Natural killer cell treated with Interleukin-12 subunit alpha and Interleukin-12 subunit beta and Interleukin-15 and Interleukin-18, amount 100 ng/mL, for 72 hours (primary cell): ENCODE measurements around the gene CCDC200. TPM values are rescaled to one million over a fixed set of nuclear protein-coding genes. Genes with fewer than 3 reads are reported as not detected.
"Not testable (repeated sequence)": the region's sequence is repeated elsewhere in the genome, so short reads cannot be mapped to it uniquely, and the experiment has no call there.

ENCODE experiments used
- ATAC-seq, 2 donors: fragments of 150-1000 bp; cut with Tn5 transposase in 1 of 2; sonication (Bioruptor Pico), chemical (Tn5 transposase) in 1 of 2; 2 replicates each; pipeline ENCODE4 v1.10.0; 2021
- DNase-seq: peaks from one replicate; pipeline ENCODE4 v3.0.0; 2022; ENCODE audit warnings: low spot score
- H3K27ac Mint-ChIP-seq, 2 donors: 1 replicate in 1 of 2; 2 replicates in 1 of 2; pipeline ENCODE4 v1.8.0; 2022; ENCODE audit warnings: mixed read lengths in 2 of 2, mild to moderate bottlenecking in 1 of 2, moderate library complexity in 1 of 2
- H3K27me3 Mint-ChIP-seq, 2 donors: 1 replicate in 1 of 2; 2 replicates in 1 of 2; pipeline ENCODE4 v1.8.0; 2022; ENCODE audit warnings: mixed read lengths in 2 of 2
- H3K36me3 Mint-ChIP-seq: one replicate; pipeline ENCODE4 v1.8.0; 2022; ENCODE audit warnings: mixed read lengths
- H3K4me1 Mint-ChIP-seq, 2 donors: 1 replicate in 1 of 2; 2 replicates in 1 of 2; pipeline ENCODE4 v1.8.0; 2022; ENCODE audit warnings: low read depth in 2 of 2, mixed read lengths in 2 of 2, mild to moderate bottlenecking in 1 of 2
- H3K4me3 Mint-ChIP-seq: one replicate; pipeline ENCODE4 v1.8.0; 2022; ENCODE audit warnings: mixed read lengths
- H3K9me3 Mint-ChIP-seq: 2 replicates; pipeline ENCODE4 v1.8.0; 2022; ENCODE audit warnings: mixed read lengths
- total RNA-seq, 2 donors: library from RNA; stranded (reverse); gene quantifications; one replicate each; pipeline ENCODE4 v1.2.3, GENCODE V29; 2022

The CCDC200 gene
- total RNA-seq, 2 donors from 2014 or later: not detected

DNA sequence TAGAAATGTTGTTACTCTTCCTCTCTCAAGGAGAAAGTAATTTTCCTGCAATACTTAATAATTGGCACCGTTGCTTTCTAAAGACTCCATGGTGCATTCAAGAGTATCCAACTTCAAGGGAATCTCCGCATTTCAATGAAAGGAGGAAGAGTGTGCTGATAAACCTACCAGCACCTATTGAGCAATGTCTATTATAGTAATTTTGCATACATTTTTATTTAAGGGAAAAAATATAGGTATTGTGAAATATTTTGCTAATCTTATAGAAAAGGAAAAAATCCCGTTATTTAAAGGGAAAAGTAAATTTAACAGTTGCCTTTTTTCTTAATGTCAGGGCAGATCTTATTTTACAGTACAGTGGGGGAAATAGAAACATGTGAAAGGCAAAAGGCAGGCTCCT is 17.8 kb downstream of the CCDC200 start:
- DNase-seq: no peak
- Mint-ChIP-seq H3K36me3 (no peaks in the 10 kb centered on the region), H3K4me3 (peak overlapping the region; percentile 95)

DNA sequence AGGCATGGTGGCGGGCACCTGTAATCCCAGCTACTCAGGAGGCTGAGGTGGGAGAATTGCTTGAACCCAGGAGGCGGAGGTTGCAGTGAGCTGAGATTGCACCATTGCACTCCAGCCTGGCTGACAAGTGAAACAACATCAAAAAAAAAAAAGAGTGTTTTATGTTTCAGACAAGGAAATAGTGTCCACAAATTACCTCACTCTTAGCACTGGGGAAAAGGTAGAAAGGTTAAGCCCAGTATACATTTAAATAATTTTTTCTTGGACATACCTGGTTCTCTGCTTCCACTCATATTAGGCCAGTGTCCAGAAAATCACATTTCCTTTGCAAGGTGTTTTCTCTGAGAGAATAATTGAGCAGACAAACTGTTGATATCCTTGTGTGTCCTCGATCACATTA is 25.4 kb downstream of the CCDC200 start:
- H3K27me3 Mint-ChIP-seq, H3K36me3 Mint-ChIP-seq, H3K27ac Mint-ChIP-seq, H3K4me1 Mint-ChIP-seq, DNase-seq, H3K4me3 Mint-ChIP-seq, H3K9me3 Mint-ChIP-seq, ATAC-seq: not testable (repeated sequence)

More for the DNA sequence above, 17.8 kb downstream of the CCDC200 start:
- ATAC-seq: no peak
- Mint-ChIP-seq H3K27ac (peak overlapping the region; percentile 96 to 99), H3K4me1 (peaks cover 24 to 29% of the 10 kb centered on the region in 2 donors), H3K27me3 (no peaks in the 10 kb centered on the region), H3K9me3 (no peaks in the 10 kb centered on the region)

GRCh38 chr17:43200127-43200526 is 28.3 kb downstream of the CCDC200 start:
- Mint-ChIP-seq H3K4me3 (no peak overlapping the region), H3K9me3 (no peaks in the 10 kb centered on the region), H3K27me3 (no peaks in the 10 kb centered on the region), H3K4me1 (peaks cover 0 to 3% of the 10 kb centered on the region in 2 donors), H3K27ac (peak overlapping the region in 1 of 2 donors; percentile 29), H3K36me3 (peaks cover 14% of the 10 kb centered on the region)
- ATAC-seq: no peak
- DNase-seq: no peak

DNA sequence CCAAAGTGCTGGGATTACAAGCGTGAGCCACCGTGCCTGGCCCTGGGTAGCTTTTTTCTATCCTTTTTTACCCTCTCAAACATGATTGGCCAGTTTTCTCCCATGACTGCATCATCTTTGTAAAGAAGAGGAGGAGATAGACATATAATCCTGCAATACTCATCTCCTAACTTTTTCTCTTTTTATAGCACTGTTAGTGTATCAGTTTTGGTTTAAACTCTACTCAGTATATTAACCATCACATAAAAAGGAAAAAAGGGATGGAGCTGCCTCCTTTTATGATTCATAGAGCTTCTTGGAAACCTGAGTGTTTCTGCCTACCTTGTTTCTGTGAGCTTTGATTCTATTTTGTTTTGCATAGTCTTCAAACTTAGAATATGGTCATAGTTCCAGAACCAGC is 28.8 kb downstream of the CCDC200 start:
- DNase-seq: no peak
- Mint-ChIP-seq H3K9me3 (no peaks in the 10 kb centered on the region), H3K4me3 (no peak overlapping the region), H3K27me3 (no peaks in the 10 kb centered on the region), H3K27ac (peak overlapping the region in 1 of 2 donors; percentile 29), H3K36me3 (peaks cover 17% of the 10 kb centered on the region), H3K4me1 (peaks cover 0 to 3% of the 10 kb centered on the region in 2 donors)
- ATAC-seq: no peak

GRCh38 chr17:43193251-43193650 is 35.2 kb downstream of the CCDC200 start:
- H3K4me1 Mint-ChIP-seq: peaks cover 0 to 6% of the 10 kb centered on the region in 2 donors
- H3K27ac Mint-ChIP-seq: no peak overlapping the region
- peaks cover 36% of the 10 kb centered on the region for H3K36me3 Mint-ChIP-seq
- no peak for DNase-seq
- no peak overlapping the region for H3K4me3 Mint-ChIP-seq
- no peak for ATAC-seq
- H3K27me3 Mint-ChIP-seq: no peaks in the 10 kb centered on the region
- no peaks in the 10 kb centered on the region for H3K9me3 Mint-ChIP-seq

DNA sequence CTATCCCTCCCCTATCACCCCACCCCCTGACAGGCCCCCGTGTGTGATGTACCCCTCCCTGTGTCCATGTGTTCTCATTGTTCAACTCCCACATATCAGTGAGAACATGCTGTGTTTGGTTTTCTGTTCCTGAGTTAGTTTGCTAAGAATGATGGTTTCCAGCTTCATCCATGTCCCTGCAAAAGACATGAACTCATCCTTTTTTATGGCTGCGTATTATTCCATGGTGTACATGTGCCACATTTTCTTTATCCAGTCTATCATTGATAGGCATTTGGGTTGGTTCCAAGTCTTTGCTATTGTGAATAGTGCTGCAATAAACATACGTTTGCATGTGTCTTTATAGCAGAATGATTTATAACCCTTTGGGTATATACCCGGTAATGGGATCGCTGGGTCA is 41.8 kb downstream of the CCDC200 start:
- not testable (repeated sequence) for H3K4me1 Mint-ChIP-seq, H3K27ac Mint-ChIP-seq, DNase-seq, H3K9me3 Mint-ChIP-seq, ATAC-seq, H3K27me3 Mint-ChIP-seq, H3K4me3 Mint-ChIP-seq
- peaks cover 13% of the 10 kb centered on the region for H3K36me3 Mint-ChIP-seq

DNA sequence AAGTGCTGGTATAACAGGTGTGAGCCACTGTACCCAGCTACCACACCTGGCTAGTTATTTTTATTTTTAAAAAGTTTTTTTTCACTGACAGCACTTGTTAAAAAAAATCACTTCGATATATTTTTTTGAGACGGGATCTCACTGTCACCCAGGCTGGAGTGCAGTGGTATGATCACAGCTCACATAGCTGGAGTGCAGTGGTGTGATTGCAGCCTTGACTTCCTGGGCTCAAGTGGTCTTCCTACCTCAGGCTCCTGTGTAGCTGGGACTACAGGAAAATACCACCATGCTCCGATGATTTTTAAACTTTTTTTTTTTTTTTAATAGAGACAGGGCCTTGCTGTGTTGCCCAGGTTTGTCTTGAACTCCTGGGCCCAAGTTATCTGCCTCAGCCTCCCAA is 44.5 kb downstream of the CCDC200 start:
- peaks cover 4% of the 10 kb centered on the region for H3K36me3 Mint-ChIP-seq
- H3K9me3 Mint-ChIP-seq: no peaks in the 10 kb centered on the region
- H3K4me1 Mint-ChIP-seq: peaks cover 0 to 2% of the 10 kb centered on the region in 2 donors
- ATAC-seq (no peak), DNase-seq (no peak)
- no peak overlapping the region for H3K27ac Mint-ChIP-seq
- H3K4me3 Mint-ChIP-seq: no peak overlapping the region
- no peaks in the 10 kb centered on the region for H3K27me3 Mint-ChIP-seq

DNA sequence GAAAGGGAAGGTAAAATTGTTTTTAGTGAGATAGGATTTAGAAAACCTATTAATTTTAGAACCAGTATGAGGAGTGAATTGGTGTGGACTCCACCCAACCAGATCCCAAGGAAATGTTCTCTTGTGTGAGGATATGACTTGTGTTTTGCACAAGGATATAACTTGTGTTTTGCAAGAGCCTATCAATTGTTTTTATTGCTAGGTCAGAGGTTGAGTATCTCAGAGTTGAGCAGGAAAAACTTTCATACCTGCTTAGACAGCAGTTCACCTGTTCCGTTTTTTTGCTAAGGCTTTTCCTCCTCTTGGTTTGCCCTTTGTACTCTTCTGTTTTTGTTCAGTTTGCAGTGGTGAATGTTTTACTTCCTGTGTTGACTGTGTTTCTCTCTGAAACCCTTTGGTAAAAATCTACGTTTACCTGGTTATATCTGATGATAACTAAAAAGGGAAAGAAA is 52.3 kb downstream of the CCDC200 start:
- Mint-ChIP-seq H3K4me3 (peak overlapping the region; percentile 18), H3K27me3 (no peaks in the 10 kb centered on the region), H3K27ac (peak overlapping the region; percentile 50 to 56), H3K4me1 (peaks cover 20 to 35% of the 10 kb centered on the region in 2 donors), H3K9me3 (no peaks in the 10 kb centered on the region), H3K36me3 (peaks cover 7% of the 10 kb centered on the region)
- no peak for ATAC-seq
- DNase-seq: no peak

DNA sequence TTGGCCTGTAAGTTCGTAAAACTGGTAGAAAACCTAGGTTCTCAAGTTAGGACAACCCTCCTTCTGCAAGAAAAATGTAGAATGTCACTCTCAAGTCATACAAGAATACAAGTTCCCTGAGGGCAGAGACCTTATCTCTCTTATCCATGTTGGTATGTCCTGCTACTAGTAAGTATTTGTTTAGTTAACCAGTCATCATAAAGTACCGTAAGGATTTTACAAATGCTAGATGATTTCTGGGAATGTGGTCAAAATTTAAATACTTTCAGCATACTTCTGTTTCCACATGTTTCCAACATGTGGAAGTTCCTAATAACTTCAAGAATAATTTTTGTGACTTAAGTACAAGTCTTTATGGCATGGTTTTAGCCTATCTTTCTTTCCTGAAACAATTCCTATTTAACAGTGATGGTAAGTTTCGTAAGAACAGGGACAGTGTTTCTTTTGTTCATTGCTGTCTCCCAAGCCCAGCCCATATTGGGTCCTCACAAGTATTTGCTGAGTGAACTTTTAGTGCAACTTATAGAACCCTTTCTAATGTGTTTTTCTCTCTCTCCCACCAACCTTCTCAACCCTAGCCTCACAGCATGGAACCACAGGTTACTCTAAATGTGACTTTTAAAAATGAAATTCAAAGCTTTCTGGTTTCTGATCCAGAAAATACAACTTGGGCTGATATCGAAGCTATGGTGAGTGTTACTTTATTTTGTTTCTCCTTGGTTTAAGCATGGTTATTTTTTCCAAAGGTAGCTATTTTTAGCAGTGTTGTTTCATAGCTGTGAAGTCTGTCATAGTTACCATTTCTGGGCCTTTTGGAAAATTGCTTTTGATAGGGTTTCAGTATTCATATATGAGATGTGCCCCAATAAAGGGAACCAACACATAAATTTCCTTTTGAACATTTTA is 53.0 kb downstream of the CCDC200 start:
- DNase-seq (no peak), ATAC-seq (no peak)
- H3K4me3 Mint-ChIP-seq: peak overlapping the region; percentile 12
- peaks cover 7% of the 10 kb centered on the region for H3K36me3 Mint-ChIP-seq
- H3K4me1 Mint-ChIP-seq: peaks cover 20 to 35% of the 10 kb centered on the region in 2 donors
- H3K9me3 Mint-ChIP-seq: no peaks in the 10 kb centered on the region
- peak overlapping the region; percentile 50 to 56 for H3K27ac Mint-ChIP-seq
- no peaks in the 10 kb centered on the region for H3K27me3 Mint-ChIP-seq

GRCh38 chr17:43171586-43172487 is 56.6 kb downstream of the CCDC200 start:
- Mint-ChIP-seq H3K4me3 (no peak overlapping the region), H3K27me3 (no peaks in the 10 kb centered on the region), H3K27ac (no peak overlapping the region), H3K4me1 (peaks cover 17 to 29% of the 10 kb centered on the region in 2 donors), H3K36me3 (peaks cover 7% of the 10 kb centered on the region), H3K9me3 (no peaks in the 10 kb centered on the region)
- ATAC-seq: no peak
- no peak for DNase-seq

Other genes with a start within 250 kb of the CCDC200 start
- gene PTGES3L, start 248.5 kb downstream of the CCDC200 start, total RNA-seq: 1 to 10 TPM in 1 of 2 donors, under 1 TPM in 1; 0.55 to 1.3 TPM
- 10 to 100 TPM; 17.9 to 19.0 TPM for gene RUNDC1, start 248.1 kb downstream of the CCDC200 start, total RNA-seq
- 100 to 1,000 TPM; 619 to 763 TPM for gene RPL27, start 230.2 kb downstream of the CCDC200 start, total RNA-seq
- 10 to 100 TPM; 65.0 to 82.7 TPM for gene IFI35, start 221.8 kb downstream of the CCDC200 start, total RNA-seq
- 10 to 100 TPM in 1 of 2 donors, 1 to 10 TPM in 1; 9.0 to 19.0 TPM for gene VAT1, start 206.2 kb downstream of the CCDC200 start, total RNA-seq
- not detected for gene RND2, start 203.4 kb downstream of the CCDC200 start, total RNA-seq
- 100 to 1,000 TPM in 1 of 2 donors, 10 to 100 TPM in 1; 41.6 to 111 TPM for gene BRCA1, start 103.3 kb downstream of the CCDC200 start, total RNA-seq
- gene NBR1, start 57.4 kb downstream of the CCDC200 start, total RNA-seq: 10 to 100 TPM; 33.1 to 58.3 TPM
- gene TMEM106A, start 16.7 kb downstream of the CCDC200 start, total RNA-seq: 10 to 100 TPM; 18.2 to 31.5 TPM
- gene RNU2-1, start 5.4 kb upstream of the CCDC200 start, total RNA-seq: 1,000 to 10,000 TPM; 3,257 to 3,900 TPM
- 1 to 10 TPM; 1.5 to 1.7 TPM for gene ARL4D, start 170.4 kb upstream of the CCDC200 start, total RNA-seq